ENCODE measurements around the gene RNF223.

DNA sequence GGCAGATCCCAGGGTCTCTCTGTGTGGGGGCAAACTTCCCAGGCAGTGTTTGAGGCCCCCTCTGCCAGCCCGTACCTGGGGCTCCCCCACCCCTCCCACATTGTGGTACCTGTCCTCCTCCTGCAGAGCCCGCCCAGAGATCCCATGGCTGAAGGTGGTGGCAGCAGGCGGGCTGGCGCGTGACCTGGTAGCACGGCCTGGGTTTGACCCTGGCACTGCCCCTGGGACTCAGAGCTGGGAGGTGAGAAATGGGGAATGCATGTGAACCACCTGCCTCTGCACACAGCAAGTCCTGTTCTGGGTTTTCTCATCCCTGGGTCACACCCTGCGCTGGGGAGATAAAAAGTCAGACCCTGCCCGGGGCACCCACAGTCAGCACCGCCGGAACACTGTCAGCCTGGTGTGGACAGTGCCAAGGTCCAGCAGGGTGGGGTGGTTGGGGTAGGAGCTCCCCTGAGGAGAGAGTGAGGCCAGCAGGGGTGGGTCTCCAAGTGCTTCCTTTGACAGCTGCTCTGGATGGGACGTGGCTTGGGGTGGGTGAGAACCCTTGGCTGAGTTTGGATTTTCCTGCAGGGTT is 42.4 kb downstream of the RNF223 start:
- TF ChIP-seq EZH2 (IDR thresholded peaks at IDR 0.05; ENCODE audit: insufficient read depth, poor library complexity, severe bottlenecking) (no peak), EZH2phosphoT487 (IDR thresholded peaks at IDR 0.05; ENCODE audit: insufficient read depth, low read depth) (no peak)
